Pancreas (tissue), 10 donors: ENCODE data around the gene PROX2. TPM values are rescaled to one million over a fixed set of nuclear protein-coding genes. Genes with fewer than 3 reads are reported as not detected.

Source experiments
- ATAC-seq, 4 donors: fragments of 200-7000 bp; cut with Tn5 transposase; one replicate each; pipeline versions ENCODE4 v1.8.0 to v1.9.1; 2020; ENCODE audit warnings: mild to moderate bottlenecking in 4 of 4, moderate library complexity in 4 of 4
- DNase-seq, 6 donors: peaks; one replicate each; pipeline ENCODE4 v3.0.0-alpha.2; 2020
- FAIRE-seq: peaks from 2 replicates; lab custom pipeline; 2012; peaks lifted over from hg19 to GRCh38; lab: Jason Lieb, UNC
- H3K27ac ChIP-seq, 4 donors: fragments of 200-600 bp; sonication (generic); 1 replicate in 3 of 4; 2 replicates in 1 of 4; pipeline versions ENCODE4 v1.5.0 to v1.8.0; 2020
- H3K27me3 ChIP-seq, 4 donors: fragments of 200-600 bp; one replicate each; pipeline ENCODE4 v1.8.0; 2021
- H3K36me3 ChIP-seq, 3 donors: fragments of 200-600 bp; sonication (generic) in 1 of 3; one replicate each; pipeline versions ENCODE4 v1.5.0 to v1.8.0; 2020 to 2021
- H3K4me1 ChIP-seq, 3 donors: fragments of 200-600 bp; one replicate each; pipeline ENCODE4 v1.8.0; 2021
- H3K4me3 ChIP-seq, 4 donors: fragments of 200-600 bp; sonication (generic) in 2 of 4; one replicate each; pipeline versions ENCODE4 v1.5.0 to v1.8.0; 2020 to 2021
- H3K9me3 ChIP-seq, 4 donors: fragments of 200-600 bp; one replicate each; pipeline ENCODE4 v1.8.0; 2021
- WGBS, 2 donors: extraction: QIAGEN DNeasy Blood & Tissue Kit; methylation state at CpG; one replicate each; pipeline ENCODE4 v1.1.7; 2013; 5-methylcytosine and 5-hydroxymethylcytosine counted together
- intact Hi-C, 3 donors: fragments of 100-400 bp; cut with DNase I; formaldehyde crosslinking; loops; one replicate each; pipeline versions ENCODE4 v1.11.1 to v1.14.2; 2022
- polyA plus RNA-seq, 2 donors: library from polyadenylated mRNA; stranded (reverse); fragments of 200-250 nt; gene quantifications; one replicate each; pipeline ENCODE4 v1.2.3, GENCODE V29; 2013
- total RNA-seq, 6 donors: library from RNA; stranded (reverse); fragmentation: NEBNext Ultra II Directional in 4 of 6; extraction: Animal tissue kit (Norgen Biotek cat#: 25700) in 4 of 6; gene quantifications; one replicate each; pipeline versions ENCODE4 v1.2.1 to v1.2.4, GENCODE V29; 2021 to 2023
- TF ChIP-seq, protein P1 (sequence below), 4 donors: fragments of 200-600 bp; sonication (generic) in 3 of 4; IDR thresholded peaks; one replicate each; pipeline versions ENCODE4 v1.5.0 to v1.8.0; 2021; ENCODE audit warnings: antibody characterized with exemption in 4 of 4
- donor health status: healthy with polysubstance abuse.
- donor health status: DM: no; HTN: no; CAD: no; lungs with moderate emphysema.
- donor health status: DM: no; HTN: no; CAD: no.
- donor health status: control.
- donor health status: control.
- donor health status: Bipolar disorder and iron deficiency.
- donor health status: DM: yes; HTN: yes; CAD: no.
- donor health status: DM: no; HTN: no; CAD: no.
- donor health status: DM: no; HTN: no; CAD: no.
- donor health status: DM: yes; HTN: yes; CAD: no.

PROX2 gene
- total and polyA plus RNA-seq, 8 donors: not detected

DNA sequence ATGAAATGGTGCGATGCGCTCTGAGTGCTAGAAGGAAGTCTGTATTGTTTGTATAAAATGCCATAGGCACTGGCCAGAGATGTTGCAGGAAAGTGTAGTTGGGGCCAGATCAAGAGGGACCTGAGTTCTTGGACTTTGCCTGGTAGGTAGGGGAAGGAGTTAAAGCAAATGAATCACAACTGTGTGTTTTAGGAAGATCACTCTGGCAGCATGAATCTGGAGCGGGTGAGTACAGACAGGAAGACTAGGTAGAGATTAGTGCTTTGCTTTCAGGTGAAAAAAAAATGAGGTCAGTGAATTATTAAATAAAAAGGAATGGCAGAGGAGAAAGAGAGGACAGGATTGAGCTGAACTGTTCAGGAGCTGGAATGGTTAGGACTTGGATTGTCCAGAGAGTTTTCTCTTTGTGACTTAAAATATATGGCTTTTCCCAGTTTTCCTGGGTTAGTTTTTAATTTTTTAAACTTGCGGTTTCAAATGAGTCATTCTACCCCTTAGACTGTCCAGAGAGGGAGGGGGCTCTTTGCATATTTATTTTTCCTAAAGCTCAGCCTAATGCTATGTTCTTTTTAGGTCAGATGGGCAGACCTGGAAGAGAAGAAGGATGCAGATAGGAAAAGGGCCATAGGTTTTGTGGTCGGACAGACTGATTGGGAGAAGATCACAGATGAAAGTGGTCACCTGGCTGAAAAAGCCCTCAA lies 41.1 kb downstream of the PROX2 start:
- ATAC-seq (peak in 3 of 4 donors; percentile 14 to 45 (median 31)), DNase-seq (no peak), FAIRE-seq (no peak)
- WGBS, 2 donors: 71 to 82% methylated on average over 5 of the region's 5 CpGs
- Histone ChIP-seq H3K27ac (no peak overlapping the region), H3K4me3 (no peak overlapping the region), H3K4me1 (peaks cover 0 to 5% (median 0%) of the 10 kb centered on the region in 3 donors), H3K27me3 (no peaks in the 10 kb centered on the region), H3K9me3 (no peaks in the 10 kb centered on the region), H3K36me3 (peaks cover 0 to 23% (median 2%) of the 10 kb centered on the region in 3 donors)
- intact Hi-C loops: no loop called here
- TF ChIP-seq, protein P1, sequence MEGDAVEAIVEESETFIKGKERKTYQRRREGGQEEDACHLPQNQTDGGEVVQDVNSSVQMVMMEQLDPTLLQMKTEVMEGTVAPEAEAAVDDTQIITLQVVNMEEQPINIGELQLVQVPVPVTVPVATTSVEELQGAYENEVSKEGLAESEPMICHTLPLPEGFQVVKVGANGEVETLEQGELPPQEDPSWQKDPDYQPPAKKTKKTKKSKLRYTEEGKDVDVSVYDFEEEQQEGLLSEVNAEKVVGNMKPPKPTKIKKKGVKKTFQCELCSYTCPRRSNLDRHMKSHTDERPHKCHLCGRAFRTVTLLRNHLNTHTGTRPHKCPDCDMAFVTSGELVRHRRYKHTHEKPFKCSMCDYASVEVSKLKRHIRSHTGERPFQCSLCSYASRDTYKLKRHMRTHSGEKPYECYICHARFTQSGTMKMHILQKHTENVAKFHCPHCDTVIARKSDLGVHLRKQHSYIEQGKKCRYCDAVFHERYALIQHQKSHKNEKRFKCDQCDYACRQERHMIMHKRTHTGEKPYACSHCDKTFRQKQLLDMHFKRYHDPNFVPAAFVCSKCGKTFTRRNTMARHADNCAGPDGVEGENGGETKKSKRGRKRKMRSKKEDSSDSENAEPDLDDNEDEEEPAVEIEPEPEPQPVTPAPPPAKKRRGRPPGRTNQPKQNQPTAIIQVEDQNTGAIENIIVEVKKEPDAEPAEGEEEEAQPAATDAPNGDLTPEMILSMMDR (IDR thresholded peaks at IDR 0.05): no peak

DNA sequence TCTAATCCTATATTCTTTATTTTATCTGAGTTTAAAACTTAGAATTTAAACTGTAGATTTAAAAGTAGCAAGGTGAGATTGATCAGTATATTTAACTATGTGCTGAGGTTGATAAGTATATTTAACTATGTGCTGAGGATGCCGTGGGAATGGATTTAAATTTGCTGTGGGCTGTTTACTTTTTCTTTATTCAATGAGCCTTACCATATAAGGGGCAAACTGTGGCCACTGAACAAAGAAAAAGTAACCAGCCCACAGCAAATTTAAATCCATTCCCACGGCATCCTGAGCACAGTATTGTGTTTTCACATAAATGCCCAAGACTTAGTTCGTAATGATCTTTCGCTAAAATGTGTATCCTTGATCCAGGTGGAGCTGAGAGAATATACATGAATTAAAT lies 43.1 kb downstream of the PROX2 start:
- no peak for FAIRE-seq

DNA sequence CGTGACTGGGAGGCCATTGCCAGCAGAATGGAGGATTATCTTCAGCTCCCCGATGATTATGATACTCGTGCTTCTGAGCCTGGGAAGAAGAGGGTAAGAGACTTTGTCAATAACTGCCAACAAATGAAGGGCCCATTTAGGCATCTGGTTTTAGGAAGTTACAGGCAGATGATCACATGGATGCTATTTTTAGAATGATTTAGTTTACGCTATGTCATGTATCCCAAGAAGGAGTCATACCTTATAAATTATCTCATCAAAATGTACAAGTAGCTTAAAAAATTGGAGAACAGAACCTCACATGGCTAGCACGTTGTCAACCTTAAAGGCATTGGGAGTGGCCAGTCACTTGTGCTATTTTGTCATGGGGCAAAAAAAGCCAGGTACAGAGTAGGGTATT lies 46.7 kb downstream of the PROX2 start:
- FAIRE-seq: no peak
- no peak overlapping the region for H3K27ac ChIP-seq
- DNase-seq: no peak
- no peaks in the 10 kb centered on the region for H3K9me3 ChIP-seq
- H3K36me3 ChIP-seq: peaks cover 0 to 19% (median 2%) of the 10 kb centered on the region in 3 donors
- intact Hi-C loops: no loop called here
- H3K4me1 ChIP-seq: no peaks in the 10 kb centered on the region
- ATAC-seq: no peak
- WGBS, 2 donors: 88 to 92% methylated on average over 5 of the region's 5 CpGs
- H3K27me3 ChIP-seq: no peaks in the 10 kb centered on the region
- TF ChIP-seq, protein P1 (IDR thresholded peaks at IDR 0.05): no peak
- no peak overlapping the region for H3K4me3 ChIP-seq

More for the DNA sequence above, 43.1 kb downstream of the PROX2 start:
- Histone ChIP-seq H3K9me3 (no peaks in the 10 kb centered on the region), H3K4me1 (peaks cover 0 to 3% (median 0%) of the 10 kb centered on the region in 3 donors), H3K27ac (no peak overlapping the region), H3K27me3 (no peaks in the 10 kb centered on the region), H3K4me3 (no peak overlapping the region), H3K36me3 (peaks cover 0 to 30% (median 2%) of the 10 kb centered on the region in 3 donors)
- DNase-seq: no peak
- intact Hi-C loops: no loop called here
- no peak for ATAC-seq
- TF ChIP-seq, protein P1 (IDR thresholded peaks at IDR 0.05): no peak
- 83% methylated on average over 4 of the region's 4 CpGs for WGBS, 2 donors

DNA sequence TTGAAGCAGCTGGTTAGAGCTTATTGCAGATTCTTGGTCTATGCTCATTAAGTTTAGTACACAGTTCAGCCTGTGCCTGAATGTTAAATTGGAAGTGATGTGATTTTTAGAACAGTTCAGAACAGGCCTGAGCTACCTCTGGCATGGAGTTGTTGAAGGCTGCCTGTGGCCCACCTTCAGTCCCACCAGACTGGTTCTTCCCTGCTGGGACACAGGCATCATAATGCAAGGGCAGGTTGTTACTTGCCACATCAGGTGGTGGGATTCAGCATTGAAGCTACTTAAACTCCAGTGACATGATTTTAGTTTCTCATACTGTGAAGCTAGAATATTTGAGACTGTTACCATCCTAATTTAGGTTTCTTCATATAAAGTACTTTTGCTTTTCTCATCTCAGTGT lies 49.4 kb downstream of the PROX2 start:
- peaks cover 0 to 25% (median 11%) of the 10 kb centered on the region in 3 donors for H3K36me3 ChIP-seq
- FAIRE-seq: no peak
- no peaks in the 10 kb centered on the region for H3K27me3 ChIP-seq

More for the DNA sequence above, 49.4 kb downstream of the PROX2 start:
- TF ChIP-seq, protein P1 (IDR thresholded peaks at IDR 0.05): no peak
- Histone ChIP-seq H3K4me1 (no peaks in the 10 kb centered on the region), H3K4me3 (no peak overlapping the region), H3K27ac (no peak overlapping the region), H3K9me3 (no peaks in the 10 kb centered on the region)
- DNase-seq (no peak), ATAC-seq (no peak)
- intact Hi-C loops: no loop called here

Other genes with a start within 250 kb of the PROX2 start
- 10 to 100 TPM; 11.1 to 20.9 (median 15.2) TPM for gene AREL1, start 163.1 kb downstream of the PROX2 start, total RNA-seq
- gene AREL1, start 163.1 kb downstream of the PROX2 start, polyA plus RNA-seq: 10 to 100 TPM in 1 of 2 donors, 1 to 10 TPM in 1; 7.6 to 10.3 TPM
- 10 to 100 TPM in 5 of 6 donors, 1 to 10 TPM in 1; 8.1 to 26.9 (median 17.2) TPM for gene FCF1, start 163.0 kb downstream of the PROX2 start, total RNA-seq
- gene FCF1, start 163.0 kb downstream of the PROX2 start, polyA plus RNA-seq: 10 to 100 TPM in 1 of 2 donors, 1 to 10 TPM in 1; 2.5 to 12.9 TPM
- gene YLPM1, start 112.8 kb downstream of the PROX2 start, total RNA-seq: 10 to 100 TPM; 18.2 to 33.3 (median 25.2) TPM
- 10 to 100 TPM; 14.1 to 22.2 TPM for gene YLPM1, start 112.8 kb downstream of the PROX2 start, polyA plus RNA-seq
- gene DLST, start 5.8 kb upstream of the PROX2 start, total RNA-seq: 10 to 100 TPM; 33.5 to 46.0 (median 39.3) TPM
- 10 to 100 TPM; 22.8 to 40.4 TPM for gene DLST, start 5.8 kb upstream of the PROX2 start, polyA plus RNA-seq
- 1 to 10 TPM; 4.0 to 7.7 (median 6.5) TPM for gene RPS6KL1, start 47.1 kb upstream of the PROX2 start, total RNA-seq
- 10 to 100 TPM; 14.6 to 23.8 TPM for gene RPS6KL1, start 47.1 kb upstream of the PROX2 start, polyA plus RNA-seq
- gene PGF, start 79.5 kb upstream of the PROX2 start, total RNA-seq: 1 to 10 TPM in 4 of 6 donors, under 1 TPM in 2; 0.73 to 4.7 (median 1.8) TPM
- 1 to 10 TPM; 1.5 to 1.8 TPM for gene PGF, start 79.5 kb upstream of the PROX2 start, polyA plus RNA-seq
- gene EIF2B2, start 126.8 kb upstream of the PROX2 start, total RNA-seq: 10 to 100 TPM; 11.2 to 22.1 (median 16.6) TPM
- 10 to 100 TPM; 12.4 to 19.0 TPM for gene EIF2B2, start 126.8 kb upstream of the PROX2 start, polyA plus RNA-seq
- gene MLH3, start 175.3 kb upstream of the PROX2 start, total RNA-seq: 10 to 100 TPM in 5 of 6 donors, 1 to 10 TPM in 1; 9.4 to 23.5 (median 12.0) TPM
- gene MLH3, start 175.3 kb upstream of the PROX2 start, polyA plus RNA-seq: 10 to 100 TPM; 14.7 to 20.8 TPM
- 1 to 10 TPM; 2.9 to 9.1 (median 5.0) TPM for gene ACYP1, start 187.9 kb upstream of the PROX2 start, total RNA-seq
- gene ACYP1, start 187.9 kb upstream of the PROX2 start, polyA plus RNA-seq: 10 to 100 TPM; 11.7 to 17.4 TPM
- gene ZC2HC1C, start 193.5 kb upstream of the PROX2 start, total RNA-seq: 1 to 10 TPM; 2.6 to 7.0 (median 3.6) TPM
- gene ZC2HC1C, start 193.5 kb upstream of the PROX2 start, polyA plus RNA-seq: 10 to 100 TPM; 11.9 to 12.1 TPM